Smooth muscle cell of bladder (primary cell): ENCODE data around the gene OR4P4. TPM values are rescaled to one million over a fixed set of nuclear protein-coding genes. Genes with fewer than 3 reads are reported as not detected.

Experiments
- total RNA-seq: library from RNA; depleted of rRNA; stranded (reverse); fragments of >200 nt; gene quantifications from 2 replicates; pipeline ENCODE4 v1.2.3, GENCODE V29; 2014

Gene OR4P4
- total RNA-seq, result not detected in 2 replicates

DNA sequence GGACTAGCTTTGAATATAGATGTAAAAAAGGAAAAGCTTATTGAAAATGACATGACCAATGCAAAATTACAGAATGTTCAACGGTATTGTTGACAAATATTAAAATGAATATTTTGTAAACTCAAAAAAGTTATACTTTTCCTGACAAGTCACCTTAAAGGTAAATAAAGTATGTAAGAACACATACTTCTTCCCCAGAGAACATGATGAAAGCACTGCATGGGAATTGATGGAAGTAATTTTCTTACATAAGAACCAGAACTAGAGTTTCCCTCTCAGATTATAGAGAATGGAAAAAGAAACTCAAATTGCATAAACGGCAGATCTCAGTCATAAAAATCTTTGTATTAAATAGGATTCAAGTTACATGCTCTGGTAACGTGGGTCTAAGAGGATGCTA is at the start of gene OR4P4:
OR4P4 (plus strand) TSS at position 301 of the 400 bp plus-strand sequence.

DNA sequence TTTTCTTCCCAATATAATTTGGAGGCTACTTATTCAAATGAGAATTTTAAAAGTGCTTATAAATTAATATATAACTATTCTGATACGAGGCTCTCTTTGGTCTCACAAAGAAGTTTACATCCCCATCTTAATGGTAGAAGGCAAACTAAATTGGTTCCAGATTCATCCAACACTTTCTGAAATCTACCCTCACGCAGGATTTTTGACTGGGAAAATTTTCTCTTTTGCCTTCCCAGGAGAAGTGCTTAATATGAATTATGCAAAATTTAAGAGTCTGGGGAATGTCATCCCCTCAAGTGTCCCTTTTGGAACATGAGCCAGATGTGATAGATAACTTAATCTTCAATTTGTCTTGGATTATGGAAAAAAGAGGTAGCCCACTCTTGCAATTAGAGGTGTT is 27.4 kb upstream of the OR4P4 start, which contains the start of gene OR4C11:
OR4C11 (minus strand) TSS at position 101 of the 400 bp plus-strand sequence. CDS start 3,272 bp downstream, outside the sequence.

DNA sequence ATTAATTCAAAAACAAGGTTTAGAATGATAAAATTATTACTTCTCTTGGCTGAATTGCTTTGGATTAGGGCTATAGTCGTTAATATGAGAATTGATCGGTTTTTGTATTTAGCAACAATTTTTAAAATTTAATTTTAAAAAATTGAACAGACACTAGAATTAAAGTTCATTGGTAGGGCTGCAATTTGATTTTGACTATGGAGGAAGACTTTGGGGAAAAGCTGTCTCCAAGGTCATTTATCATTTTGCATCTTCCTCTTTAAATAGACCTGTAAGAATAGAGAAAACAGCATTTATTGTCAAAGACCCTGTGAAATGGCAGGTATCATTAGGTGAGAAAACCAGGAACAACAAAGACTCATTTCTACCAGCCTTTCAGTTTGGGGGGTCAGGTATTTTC is 13.1 kb downstream of the OR4P4 start, which contains the start of gene OR4S2:
OR4S2 (plus strand) TSS at position 301 of the 400 bp plus-strand sequence. CDS start 2,577 bp downstream, outside the sequence.

DNA sequence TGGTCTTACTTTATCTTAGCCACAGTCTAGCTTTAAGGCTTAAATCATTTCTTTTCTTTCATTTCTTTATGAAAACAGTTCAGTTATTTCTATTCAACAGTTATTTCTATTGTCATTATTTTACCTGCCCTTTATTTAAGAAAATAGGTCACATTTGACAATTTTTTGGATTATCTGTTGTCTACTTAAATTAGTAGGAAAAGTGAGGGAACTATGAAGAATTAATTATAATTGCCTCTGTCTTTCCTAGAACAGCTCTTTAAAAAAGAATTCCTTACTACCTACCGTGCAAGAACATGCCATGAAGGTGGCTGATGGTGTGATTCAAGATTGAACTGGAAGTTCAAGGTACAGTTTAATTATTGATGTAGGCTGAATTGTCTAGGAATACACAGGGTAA is 27.0 kb downstream of the OR4P4 start, which contains the start of gene OR4C6:
OR4C6 (plus strand) TSS at position 301 of the 400 bp plus-strand sequence. CDS start 2,966 bp downstream, outside the sequence.

Other genes with a start within 250 kb of the OR4P4 start
- not detected in 2 replicates for gene OR4C15, start 80.6 kb upstream of the OR4P4 start, total RNA-seq
- gene OR4C16, start 63.0 kb upstream of the OR4P4 start, total RNA-seq, result not detected in 2 replicates
- not detected in 2 replicates for gene OR4C11, start 27.5 kb upstream of the OR4P4 start, total RNA-seq
- not detected in 2 replicates for gene OR4S2, start 13.2 kb downstream of the OR4P4 start, total RNA-seq
- not detected in 2 replicates for gene OR4C6, start 27.1 kb downstream of the OR4P4 start, total RNA-seq
- not detected in 2 replicates for gene OR5D13, start 138.3 kb downstream of the OR4P4 start, total RNA-seq
- gene OR5D14, start 160.4 kb downstream of the OR4P4 start, total RNA-seq, result not detected in 2 replicates
- gene OR5L1, start 176.3 kb downstream of the OR4P4 start, total RNA-seq, result not detected in 2 replicates
- not detected in 2 replicates for gene OR5D18, start 184.5 kb downstream of the OR4P4 start, total RNA-seq
- gene OR5L2, start 192.1 kb downstream of the OR4P4 start, total RNA-seq, result not detected in 2 replicates
- not detected in 2 replicates for gene OR5D16, start 203.6 kb downstream of the OR4P4 start, total RNA-seq
- gene TRIM51, start 248.2 kb downstream of the OR4P4 start, total RNA-seq, result not detected in 2 replicates